Caki2 (cell line): ENCODE measurements around the gene MAST4. TPM values are rescaled to one million over a fixed set of nuclear protein-coding genes. Genes with fewer than 3 reads are reported as not detected.

Source experiments
- DNase-seq: peaks from one replicate; pipeline ENCODE4 v3.0.0-alpha.2; 2015; ENCODE audit warnings: low read depth
- in situ Hi-C: cut with HindIII; loops from 2 replicates; pipeline ENCODE4 v1.10.0; 2016; ENCODE audit warnings: low sequenced_read_pairs, low pct_unique_long_range_greater_than_20kb, mixed read lengths
- total RNA-seq: library from RNA; depleted of rRNA; stranded (reverse); fragments of >200 nt; shearing (Covaris generic); gene quantifications from 2 replicates; pipeline ENCODE4 v1.2.3, GENCODE V29; 2014; ENCODE audit warnings: low replicate concordance; rRNA removed

MAST4 gene
- not detected in 2 replicates for total RNA-seq

GRCh38 chr5:66595756-66596635 is at the start of gene MAST4:
Gene MAST4, plus strand, starts transcription at chr5:66596393. Its CDS starts 263 bp downstream, at chr5:66596656.
- peak; percentile 80 for DNase-seq
- in situ Hi-C loops: no loop called here

GRCh38 chr5:66546541-66546940 is 49.7 kb upstream of the MAST4 start:
- in situ Hi-C loops: no loop called here
- DNase-seq: no peak

- in situ Hi-C loops: no loop called here
- DNase-seq: no peak
Observed at GRCh38 chr5:66551338-66551737, 44.9 kb upstream of the MAST4 start.

GRCh38 chr5:66551945-66552344 is 44.2 kb upstream of the MAST4 start:
- in situ Hi-C loops: no loop called here
- no peak for DNase-seq

- peak; percentile 1 for DNase-seq
- in situ Hi-C loops: no loop called here
Observed at GRCh38 chr5:66553368-66553912, 42.8 kb upstream of the MAST4 start.

- in situ Hi-C loops: no loop called here
- DNase-seq: peak; percentile 56
Observed at GRCh38 chr5:66553916-66554575, 42.1 kb upstream of the MAST4 start.

- no peak for DNase-seq
- in situ Hi-C loops: no loop called here
Observed at GRCh38 chr5:66554884-66555283, 41.3 kb upstream of the MAST4 start.

GRCh38 chr5:66558560-66558959 is 37.6 kb upstream of the MAST4 start:
- DNase-seq: no peak
- in situ Hi-C loops: no loop called here

GRCh38 chr5:66560371-66560770 is 35.8 kb upstream of the MAST4 start:
- in situ Hi-C loops: no loop called here

GRCh38 chr5:66561256-66561990 is 34.8 kb upstream of the MAST4 start:
- no peak for DNase-seq
- in situ Hi-C loops: no loop called here

More at GRCh38 chr5:66560371-66560770, 35.8 kb upstream of the MAST4 start:
- no peak for DNase-seq

GRCh38 chr5:66565878-66566277 is 30.3 kb upstream of the MAST4 start:
- no peak for DNase-seq
- in situ Hi-C loops: no loop called here

- in situ Hi-C loops: no loop called here
- DNase-seq: no peak
Observed at GRCh38 chr5:66567474-66567873, 28.7 kb upstream of the MAST4 start.

- in situ Hi-C loops: no loop called here
- no peak for DNase-seq
Observed at GRCh38 chr5:66570201-66570600, 26.0 kb upstream of the MAST4 start.

GRCh38 chr5:66573733-66574132 is 22.5 kb upstream of the MAST4 start:
- no peak for DNase-seq
- in situ Hi-C loops: no loop called here

- in situ Hi-C loops: no loop called here
- DNase-seq: no peak
Observed at GRCh38 chr5:66582499-66583165, 13.6 kb upstream of the MAST4 start.

GRCh38 chr5:66585291-66585690 is 10.9 kb upstream of the MAST4 start:
- in situ Hi-C loops: no loop called here
- no peak for DNase-seq

GRCh38 chr5:66587771-66588170 is 8.4 kb upstream of the MAST4 start:
- no peak for DNase-seq
- in situ Hi-C loops: no loop called here

- no peak for DNase-seq
Observed at GRCh38 chr5:66596636-66597182, 516 bp downstream of the MAST4 start.

More at GRCh38 chr5:66596636-66597182, 516 bp downstream of the MAST4 start:
- in situ Hi-C loops: no loop called here
